ENCODE measurements around the gene GFAP.

- TF ChIP-seq POLR2A (IDR thresholded peaks at IDR 0.05), result no peak
- TF ChIP-seq, protein P1, sequence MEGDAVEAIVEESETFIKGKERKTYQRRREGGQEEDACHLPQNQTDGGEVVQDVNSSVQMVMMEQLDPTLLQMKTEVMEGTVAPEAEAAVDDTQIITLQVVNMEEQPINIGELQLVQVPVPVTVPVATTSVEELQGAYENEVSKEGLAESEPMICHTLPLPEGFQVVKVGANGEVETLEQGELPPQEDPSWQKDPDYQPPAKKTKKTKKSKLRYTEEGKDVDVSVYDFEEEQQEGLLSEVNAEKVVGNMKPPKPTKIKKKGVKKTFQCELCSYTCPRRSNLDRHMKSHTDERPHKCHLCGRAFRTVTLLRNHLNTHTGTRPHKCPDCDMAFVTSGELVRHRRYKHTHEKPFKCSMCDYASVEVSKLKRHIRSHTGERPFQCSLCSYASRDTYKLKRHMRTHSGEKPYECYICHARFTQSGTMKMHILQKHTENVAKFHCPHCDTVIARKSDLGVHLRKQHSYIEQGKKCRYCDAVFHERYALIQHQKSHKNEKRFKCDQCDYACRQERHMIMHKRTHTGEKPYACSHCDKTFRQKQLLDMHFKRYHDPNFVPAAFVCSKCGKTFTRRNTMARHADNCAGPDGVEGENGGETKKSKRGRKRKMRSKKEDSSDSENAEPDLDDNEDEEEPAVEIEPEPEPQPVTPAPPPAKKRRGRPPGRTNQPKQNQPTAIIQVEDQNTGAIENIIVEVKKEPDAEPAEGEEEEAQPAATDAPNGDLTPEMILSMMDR (IDR thresholded peaks at IDR 0.05), result no peak
Observed at GRCh38 chr17:44941712-44942331, 26.5 kb upstream of the GFAP start.
